ENCODE results near the gene PUS10. TPM values are rescaled to one million over a fixed set of nuclear protein-coding genes. Genes with fewer than 3 reads are reported as not detected.

PUS10 gene
- total RNA-seq, 1 donor from 2014 or later = 5.5 TPM

GRCh38 chr2:60980071-60980815 is 37.8 kb downstream of the PUS10 start:
- intact Hi-C loops (cut with micrococcal nuclease) = no loop called here
- Histone ChIP-seq H3K27me3 (ENCODE audit: low read depth) (no peaks in the 10 kb centered on the region), H3K4me1 (no peaks in the 10 kb centered on the region), H3K4me3 (no peak overlapping the region), H3K9me3 (replicated peaks) (no peaks in the 10 kb centered on the region), H3K27ac (replicated peaks) (no peak overlapping the region), H3K36me3 (no peaks in the 10 kb centered on the region)
- DNase-seq = no peak
- TF ChIP-seq, protein P1, sequence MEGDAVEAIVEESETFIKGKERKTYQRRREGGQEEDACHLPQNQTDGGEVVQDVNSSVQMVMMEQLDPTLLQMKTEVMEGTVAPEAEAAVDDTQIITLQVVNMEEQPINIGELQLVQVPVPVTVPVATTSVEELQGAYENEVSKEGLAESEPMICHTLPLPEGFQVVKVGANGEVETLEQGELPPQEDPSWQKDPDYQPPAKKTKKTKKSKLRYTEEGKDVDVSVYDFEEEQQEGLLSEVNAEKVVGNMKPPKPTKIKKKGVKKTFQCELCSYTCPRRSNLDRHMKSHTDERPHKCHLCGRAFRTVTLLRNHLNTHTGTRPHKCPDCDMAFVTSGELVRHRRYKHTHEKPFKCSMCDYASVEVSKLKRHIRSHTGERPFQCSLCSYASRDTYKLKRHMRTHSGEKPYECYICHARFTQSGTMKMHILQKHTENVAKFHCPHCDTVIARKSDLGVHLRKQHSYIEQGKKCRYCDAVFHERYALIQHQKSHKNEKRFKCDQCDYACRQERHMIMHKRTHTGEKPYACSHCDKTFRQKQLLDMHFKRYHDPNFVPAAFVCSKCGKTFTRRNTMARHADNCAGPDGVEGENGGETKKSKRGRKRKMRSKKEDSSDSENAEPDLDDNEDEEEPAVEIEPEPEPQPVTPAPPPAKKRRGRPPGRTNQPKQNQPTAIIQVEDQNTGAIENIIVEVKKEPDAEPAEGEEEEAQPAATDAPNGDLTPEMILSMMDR (IDR thresholded peaks at IDR 0.05; ENCODE audit: borderline replicate concordance) = no peak

DNA sequence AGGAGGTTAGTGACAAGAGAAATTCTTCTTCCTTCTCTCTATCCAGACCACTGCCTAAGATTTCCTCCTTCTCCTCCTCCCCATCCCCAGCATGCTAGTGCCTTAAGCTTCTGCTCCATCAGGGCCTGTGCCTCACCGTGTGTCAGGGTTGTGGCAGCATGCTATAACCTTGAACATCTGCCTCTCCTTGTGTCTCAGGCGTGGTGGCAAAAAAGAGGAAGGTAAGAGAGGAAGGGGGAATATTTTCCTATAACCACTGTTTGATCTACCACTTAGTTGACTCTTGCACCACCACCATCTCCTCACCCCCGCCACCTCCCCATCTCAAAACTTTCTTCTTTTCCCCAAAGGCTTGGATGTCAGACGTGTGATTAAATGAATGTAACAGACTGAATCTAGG is 38.8 kb downstream of the PUS10 start:
- TF ChIP-seq, protein P1 (IDR thresholded peaks at IDR 0.05; ENCODE audit: borderline replicate concordance) = no peak
- Histone ChIP-seq H3K4me3 (no peak overlapping the region), H3K27ac (replicated peaks) (no peak overlapping the region), H3K9me3 (replicated peaks) (no peaks in the 10 kb centered on the region), H3K4me1 (no peaks in the 10 kb centered on the region), H3K36me3 (no peaks in the 10 kb centered on the region), H3K27me3 (ENCODE audit: low read depth) (no peaks in the 10 kb centered on the region)
- no peak for DNase-seq
- intact Hi-C loops (cut with micrococcal nuclease) = no loop called here

DNA sequence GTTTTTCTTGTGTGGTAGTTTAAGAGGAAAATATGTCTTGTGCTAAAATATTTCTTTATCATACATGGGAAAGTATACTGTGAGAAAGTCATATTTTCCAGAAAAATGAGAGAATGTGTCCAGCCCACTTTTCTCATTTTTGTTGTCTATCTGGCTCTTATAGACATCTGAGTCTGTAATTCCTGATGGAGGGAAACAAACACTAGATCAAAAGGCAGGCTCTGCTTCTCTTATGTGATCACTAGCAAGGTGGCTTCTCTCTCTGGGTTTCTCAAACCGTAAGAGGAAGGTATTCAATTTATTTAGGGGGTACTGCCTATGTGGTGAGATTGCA is 40.5 kb downstream of the PUS10 start:
- TF ChIP-seq, protein P1 (IDR thresholded peaks at IDR 0.05; ENCODE audit: borderline replicate concordance) = no peak
- intact Hi-C loops (cut with micrococcal nuclease) = no loop called here
- H3K27me3 ChIP-seq (ENCODE audit: low read depth) = no peaks in the 10 kb centered on the region

GRCh38 chr2:60976875-60977561 is 41.0 kb downstream of the PUS10 start:
- Histone ChIP-seq H3K36me3 (no peaks in the 10 kb centered on the region), H3K4me1 (no peaks in the 10 kb centered on the region), H3K9me3 (replicated peaks) (no peaks in the 10 kb centered on the region), H3K27me3 (ENCODE audit: low read depth) (no peaks in the 10 kb centered on the region), H3K27ac (replicated peaks) (no peak overlapping the region), H3K4me3 (no peak overlapping the region)
- intact Hi-C loops (cut with micrococcal nuclease) = no loop called here
- TF ChIP-seq, protein P1 (IDR thresholded peaks at IDR 0.05; ENCODE audit: borderline replicate concordance) = no peak
- no peak for DNase-seq

More for the DNA sequence above, 40.5 kb downstream of the PUS10 start:
- DNase-seq = no peak
- H3K4me1 ChIP-seq = no peaks in the 10 kb centered on the region
- H3K4me3 ChIP-seq = no peak overlapping the region
- no peaks in the 10 kb centered on the region for H3K36me3 ChIP-seq
- H3K27ac ChIP-seq (replicated peaks) = no peak overlapping the region
- H3K9me3 ChIP-seq (replicated peaks) = no peaks in the 10 kb centered on the region

GRCh38 chr2:60976256-60976850 is 41.7 kb downstream of the PUS10 start:
- no peaks in the 10 kb centered on the region for H3K27me3 ChIP-seq (ENCODE audit: low read depth)
- TF ChIP-seq, protein P1 (IDR thresholded peaks at IDR 0.05; ENCODE audit: borderline replicate concordance) = no peak
- no peak overlapping the region for H3K27ac ChIP-seq (replicated peaks)
- H3K36me3 ChIP-seq = no peaks in the 10 kb centered on the region
- DNase-seq = no peak
- intact Hi-C loops (cut with micrococcal nuclease) = no loop called here
- no peaks in the 10 kb centered on the region for H3K9me3 ChIP-seq (replicated peaks)
- no peaks in the 10 kb centered on the region for H3K4me1 ChIP-seq
- H3K4me3 ChIP-seq = no peak overlapping the region
